HUES48 (cell line): ENCODE measurements around the gene AGAP3.

Experiments used
- H3K27ac ChIP-seq: one replicate; pipeline ENCODE4 v1.7.0; 2013; ENCODE audit warnings: low read depth, low read length, inconsistent platforms
- H3K27me3 ChIP-seq: 2 replicates; pipeline ENCODE4 v1.6.1; 2013; ENCODE audit warnings: mild to moderate bottlenecking, low read length; ENCODE audit not compliant: control insufficient read depth, insufficient read depth
- H3K36me3 ChIP-seq: 2 replicates; pipeline ENCODE4 v1.6.1; 2013; ENCODE audit warnings: low read length; ENCODE audit not compliant: control insufficient read depth, insufficient read depth
- H3K4me1 ChIP-seq: 2 replicates; pipeline ENCODE4 v1.6.1; 2013; ENCODE audit warnings: mild to moderate bottlenecking, low read length; ENCODE audit not compliant: control insufficient read depth, insufficient read depth
- H3K4me3 ChIP-seq: 2 replicates; pipeline ENCODE4 v1.5.1; 2013; ENCODE audit warnings: mild to moderate bottlenecking, low read depth, low read length
- H3K9ac ChIP-seq: 2 replicates; pipeline ENCODE4 v1.6.1; 2013; ENCODE audit warnings: mild to moderate bottlenecking, low read depth, low read length, moderate library complexity
- H3K9me3 ChIP-seq: 2 replicates; pipeline ENCODE4 v1.6.1; 2013; ENCODE audit warnings: low read length; ENCODE audit not compliant: control insufficient read depth, insufficient read depth

The AGAP3 gene

DNA sequence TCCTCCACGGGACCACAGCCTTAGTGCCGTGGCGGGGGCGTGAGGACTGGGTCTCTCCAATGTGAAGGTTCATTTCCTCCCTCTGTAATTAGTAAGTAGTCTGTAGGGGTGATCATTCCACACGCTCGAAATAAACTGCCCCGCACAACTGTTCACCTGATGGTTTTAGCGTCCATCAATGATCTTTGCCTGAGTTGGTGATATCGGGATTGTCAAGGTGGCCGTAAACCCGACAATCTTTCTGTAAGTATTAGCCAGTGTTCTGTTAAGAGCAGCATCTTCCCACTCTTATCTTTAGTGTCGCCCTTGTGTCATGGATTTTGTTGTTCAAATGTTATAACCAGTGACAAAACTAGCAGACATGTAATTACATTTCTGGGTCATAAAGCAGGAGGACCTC, 17.7 kb downstream of the AGAP3 start:
- Histone ChIP-seq H3K36me3 (no peaks in the 10 kb centered on the region), H3K27ac (peak overlapping the region; percentile 72), H3K4me3 (peak overlapping the region; percentile 32; the same call in 1 of the 2 replicates), H3K9me3 (no peaks in the 10 kb centered on the region), H3K4me1 (peaks cover 20% of the 10 kb centered on the region), H3K9ac (0 out of 2 replicates have a peak overlapping the region, but pooled peaks have one; percentile 24), H3K27me3 (no peaks in the 10 kb centered on the region)

DNA sequence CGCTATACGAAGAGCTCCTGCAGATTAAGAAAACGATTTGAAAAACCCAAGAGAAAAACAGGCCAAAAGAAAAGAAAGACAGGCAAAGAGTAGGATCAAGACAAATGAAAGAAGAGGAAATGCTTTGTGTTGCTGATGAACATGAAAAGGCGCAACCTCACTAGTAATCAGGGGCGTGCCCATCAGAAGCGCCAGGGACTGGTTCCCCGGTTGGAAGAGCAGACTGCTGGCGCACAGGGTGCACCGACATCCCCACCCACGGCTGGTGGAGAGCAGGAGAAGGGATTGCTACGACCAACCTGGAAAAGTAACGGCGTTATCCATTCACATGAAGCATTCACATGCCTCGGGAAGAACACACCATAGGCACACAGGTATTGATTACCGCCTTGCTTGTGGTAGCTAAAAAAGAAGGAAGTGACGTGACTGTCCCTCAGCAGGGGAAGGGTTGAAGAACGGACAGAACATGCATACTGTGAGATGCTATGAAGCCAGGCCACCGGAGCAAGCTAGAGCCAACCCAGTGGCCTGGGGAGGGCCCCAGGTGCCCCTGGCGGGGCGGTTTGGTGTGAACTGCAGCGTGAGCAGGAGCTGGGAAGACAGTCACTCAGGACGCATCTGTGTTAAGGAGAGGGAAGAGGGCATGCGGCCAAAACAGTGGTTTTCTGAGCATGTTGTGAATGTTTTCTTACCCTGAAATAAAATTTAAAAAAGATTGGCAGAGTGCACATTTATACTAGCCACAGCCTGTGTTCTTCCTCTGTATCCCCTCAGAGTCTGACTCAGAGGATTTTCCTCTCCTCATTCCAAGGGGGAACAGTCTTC, 18.3 kb downstream of the AGAP3 start:
- H3K4me1 ChIP-seq: peaks cover 20% of the 10 kb centered on the region
- no peaks in the 10 kb centered on the region for H3K27me3 ChIP-seq
- H3K9ac ChIP-seq: 0 out of 2 replicates have a peak overlapping the region, but pooled peaks have one; percentile 24
- H3K4me3 ChIP-seq: peak overlapping the region; percentile 32
- H3K9me3 ChIP-seq: no peaks in the 10 kb centered on the region
- H3K36me3 ChIP-seq: no peaks in the 10 kb centered on the region
- H3K27ac ChIP-seq: peak overlapping the region; percentile 72

DNA sequence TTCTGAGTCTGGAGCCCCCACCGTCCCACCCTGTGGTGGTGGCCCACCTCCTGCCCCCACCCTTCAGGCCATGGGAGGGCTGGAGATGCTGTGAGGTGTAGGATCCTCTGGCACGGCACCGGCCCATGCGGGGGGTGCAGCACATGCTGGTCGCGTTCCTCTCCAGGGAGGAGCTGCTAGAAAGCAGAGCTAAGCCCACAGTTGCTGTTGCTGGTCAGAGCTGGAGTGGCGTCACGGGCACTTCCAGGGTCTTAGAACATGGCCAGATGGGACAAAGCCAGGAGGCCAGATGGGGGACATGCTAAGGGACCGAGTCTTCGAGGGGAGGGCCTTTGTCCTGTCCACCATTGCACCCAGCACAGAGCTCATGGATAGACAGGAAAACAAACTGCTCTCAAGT, 21.6 kb downstream of the AGAP3 start:
- Histone ChIP-seq H3K27me3 (no peaks in the 10 kb centered on the region), H3K4me1 (peaks cover 20% of the 10 kb centered on the region), H3K27ac (no peak overlapping the region), H3K36me3 (no peaks in the 10 kb centered on the region), H3K4me3 (no peak overlapping the region), H3K9ac (no peak overlapping the region), H3K9me3 (no peaks in the 10 kb centered on the region)

DNA sequence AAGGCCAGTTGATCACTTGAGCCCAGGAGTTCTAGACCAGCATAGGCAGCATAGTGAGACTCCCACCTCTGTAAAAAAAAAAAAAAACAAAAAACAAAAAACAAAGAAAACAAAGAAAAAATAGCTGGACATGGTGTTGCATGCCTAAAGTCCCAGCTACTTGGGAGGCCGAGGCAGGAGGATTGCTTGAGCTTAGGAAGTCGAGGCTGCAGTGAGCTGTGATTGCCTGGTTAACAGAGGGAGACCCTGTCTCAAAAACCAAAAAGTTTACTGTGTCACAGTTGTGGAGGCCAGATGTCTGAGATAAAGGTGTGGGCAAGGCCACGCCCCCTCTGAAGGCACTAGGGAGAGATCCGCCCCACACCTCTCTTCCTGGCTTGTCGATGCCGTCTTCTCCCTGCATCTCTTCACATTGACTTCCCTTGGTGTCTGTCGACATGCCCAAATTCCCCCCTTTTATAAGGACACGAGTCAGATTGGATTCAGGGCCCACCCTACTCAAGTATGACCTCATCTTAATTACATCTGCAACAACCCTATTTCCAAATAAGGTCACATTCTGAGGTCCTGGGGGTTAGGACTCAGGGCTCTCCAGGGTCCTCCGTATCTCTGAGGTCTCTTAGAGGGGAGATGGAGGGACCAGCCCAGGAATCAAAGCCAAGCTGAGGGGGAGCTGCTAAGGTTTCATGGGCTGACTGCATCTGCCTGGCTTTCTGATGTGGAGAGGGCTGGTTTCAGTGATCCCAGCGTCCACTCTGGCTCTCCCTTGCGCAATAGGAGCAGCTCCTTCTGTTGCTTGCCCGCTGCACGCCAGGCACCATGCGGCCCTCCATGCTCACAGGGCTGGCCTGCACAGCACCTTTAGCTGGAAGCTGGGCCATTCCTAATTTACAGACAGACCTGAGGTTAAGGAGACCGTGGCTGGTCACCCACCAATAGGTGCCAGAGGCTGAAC, 23.1 kb downstream of the AGAP3 start:
- H3K27me3 ChIP-seq: peaks cover 6% of the 10 kb centered on the region; the same call in 1 of the 2 replicates
- H3K9ac ChIP-seq: no peak overlapping the region
- H3K4me3 ChIP-seq: no peak overlapping the region
- no peak overlapping the region for H3K27ac ChIP-seq
- peaks cover 18% of the 10 kb centered on the region for H3K4me1 ChIP-seq
- no peaks in the 10 kb centered on the region for H3K9me3 ChIP-seq
- H3K36me3 ChIP-seq: no peaks in the 10 kb centered on the region

DNA sequence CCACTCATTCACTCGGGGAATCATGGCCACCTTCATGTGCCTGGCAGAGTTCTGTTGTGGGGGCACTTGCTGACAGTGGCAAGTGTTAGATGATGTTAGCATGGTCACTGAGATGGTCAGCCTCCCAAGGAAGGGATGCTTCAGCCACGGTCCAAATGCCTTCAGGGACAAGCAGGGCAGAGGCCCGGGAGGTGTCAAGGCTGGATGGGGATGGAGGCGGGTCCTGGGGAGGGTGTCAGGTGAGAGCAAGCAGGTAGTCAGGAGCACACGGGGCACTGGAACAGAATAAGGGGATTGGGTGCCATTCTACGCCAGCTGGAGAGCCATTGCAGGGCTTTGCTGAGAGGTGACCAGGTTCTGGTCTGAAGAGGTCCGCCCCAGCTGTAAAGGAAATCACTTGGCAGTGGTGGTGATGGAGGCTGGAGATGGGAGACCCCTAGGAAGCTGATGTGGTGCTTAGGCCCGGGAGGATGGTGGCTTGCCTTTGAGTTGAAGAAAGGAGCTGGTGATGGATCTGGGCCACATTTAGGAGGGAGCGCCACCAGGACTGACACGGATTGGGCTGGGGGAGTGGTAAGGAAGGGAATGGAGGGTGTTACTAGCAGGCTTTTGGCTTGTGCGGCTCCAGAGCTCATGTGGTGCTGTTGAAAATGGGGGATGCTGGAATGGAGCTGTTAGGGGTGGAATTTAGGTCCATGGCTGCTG, 24.1 kb downstream of the AGAP3 start:
- no peaks in the 10 kb centered on the region for H3K36me3 ChIP-seq
- peaks cover 7% of the 10 kb centered on the region; the same call in 1 of the 2 replicates for H3K27me3 ChIP-seq
- H3K4me3 ChIP-seq: no peak overlapping the region
- H3K9ac ChIP-seq: no peak overlapping the region
- H3K4me1 ChIP-seq: peaks cover 11% of the 10 kb centered on the region
- H3K9me3 ChIP-seq: no peaks in the 10 kb centered on the region
- H3K27ac ChIP-seq: no peak overlapping the region

DNA sequence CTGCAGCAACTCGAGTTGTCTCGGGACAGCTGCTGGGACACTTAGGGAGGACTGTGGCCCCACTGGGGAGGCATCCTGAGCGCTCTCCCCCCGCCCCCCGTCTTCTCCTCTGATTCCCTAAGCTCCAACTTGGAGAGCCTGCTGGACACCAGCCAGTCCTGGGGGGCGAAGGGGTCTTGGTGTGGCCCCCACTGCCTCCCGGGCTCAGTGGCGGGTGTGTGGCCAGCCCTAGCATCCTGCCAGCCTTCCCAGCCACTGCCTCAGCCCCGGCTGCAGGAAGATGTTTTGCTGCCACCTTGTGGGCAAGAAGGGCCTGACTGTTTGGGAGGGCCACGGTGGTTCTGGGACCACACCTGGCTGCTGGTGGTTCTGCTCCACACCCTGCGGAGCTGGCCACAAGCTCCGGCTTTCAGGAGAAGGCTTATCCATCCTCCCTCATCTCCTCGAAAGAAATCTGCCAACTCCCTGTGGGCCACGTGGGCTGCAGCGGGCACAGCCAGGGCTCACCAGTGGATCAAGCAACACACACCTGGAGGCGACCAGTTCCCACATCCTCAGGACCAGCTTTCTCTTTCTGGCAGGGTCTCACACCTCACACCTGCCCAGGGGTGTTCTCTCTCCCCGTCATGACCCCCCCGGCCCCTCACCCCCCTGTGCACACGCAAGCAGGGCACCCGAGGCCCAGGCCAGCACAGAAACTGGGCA, 24.8 kb downstream of the AGAP3 start:
- no peaks in the 10 kb centered on the region for H3K36me3 ChIP-seq
- peaks cover 11% of the 10 kb centered on the region for H3K4me1 ChIP-seq
- H3K9ac ChIP-seq: no peak overlapping the region
- no peak overlapping the region for H3K4me3 ChIP-seq
- no peak overlapping the region for H3K27ac ChIP-seq
- H3K9me3 ChIP-seq: no peaks in the 10 kb centered on the region
- H3K27me3 ChIP-seq: peaks cover 12% of the 10 kb centered on the region

DNA sequence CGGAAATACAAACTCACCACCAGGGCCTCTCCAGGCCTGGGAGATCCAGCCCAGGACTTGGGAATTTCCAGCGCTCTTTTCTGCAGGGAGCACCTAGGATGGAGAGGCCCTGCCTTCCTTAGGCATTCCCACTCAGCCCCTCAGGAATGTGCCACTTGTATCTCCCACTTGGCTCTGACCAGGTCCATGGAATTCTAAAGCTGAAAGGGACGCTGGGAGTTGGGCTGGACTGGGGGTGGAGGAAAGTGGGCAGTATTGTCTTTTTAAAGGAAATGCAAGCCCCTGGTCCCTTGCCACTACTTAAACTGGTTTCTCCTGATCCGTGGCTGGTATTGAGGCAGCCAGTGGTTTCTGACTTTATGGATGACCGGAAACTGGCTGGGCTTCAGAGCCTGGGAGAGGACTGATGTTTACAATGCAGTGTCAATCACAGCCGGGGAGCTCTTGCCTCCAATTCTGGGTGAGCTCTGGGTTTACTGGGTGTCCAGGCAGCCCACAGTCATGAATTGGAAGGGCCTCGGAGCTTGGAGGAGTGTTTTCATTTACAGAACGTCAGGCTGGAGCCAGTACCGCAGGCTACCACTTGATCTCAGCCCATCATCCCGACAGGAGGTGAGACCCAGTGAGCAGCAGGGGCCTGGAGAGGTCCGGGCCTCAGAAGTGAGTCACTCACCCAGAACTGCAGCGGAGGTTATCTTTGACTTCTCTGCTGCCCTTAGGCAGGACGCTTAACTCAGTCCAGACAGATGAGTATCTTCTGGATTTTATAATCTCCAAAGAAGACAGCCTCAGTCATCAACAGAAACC, 27.3 kb downstream of the AGAP3 start:
- Histone ChIP-seq H3K27ac (peak overlapping the region; percentile 63), H3K4me1 (peaks cover 11% of the 10 kb centered on the region), H3K9ac (no peak overlapping the region), H3K27me3 (peaks cover 17% of the 10 kb centered on the region), H3K9me3 (no peaks in the 10 kb centered on the region), H3K4me3 (peak overlapping the region; percentile 44), H3K36me3 (peaks cover 5% of the 10 kb centered on the region; the same call in 1 of the 2 replicates)

DNA sequence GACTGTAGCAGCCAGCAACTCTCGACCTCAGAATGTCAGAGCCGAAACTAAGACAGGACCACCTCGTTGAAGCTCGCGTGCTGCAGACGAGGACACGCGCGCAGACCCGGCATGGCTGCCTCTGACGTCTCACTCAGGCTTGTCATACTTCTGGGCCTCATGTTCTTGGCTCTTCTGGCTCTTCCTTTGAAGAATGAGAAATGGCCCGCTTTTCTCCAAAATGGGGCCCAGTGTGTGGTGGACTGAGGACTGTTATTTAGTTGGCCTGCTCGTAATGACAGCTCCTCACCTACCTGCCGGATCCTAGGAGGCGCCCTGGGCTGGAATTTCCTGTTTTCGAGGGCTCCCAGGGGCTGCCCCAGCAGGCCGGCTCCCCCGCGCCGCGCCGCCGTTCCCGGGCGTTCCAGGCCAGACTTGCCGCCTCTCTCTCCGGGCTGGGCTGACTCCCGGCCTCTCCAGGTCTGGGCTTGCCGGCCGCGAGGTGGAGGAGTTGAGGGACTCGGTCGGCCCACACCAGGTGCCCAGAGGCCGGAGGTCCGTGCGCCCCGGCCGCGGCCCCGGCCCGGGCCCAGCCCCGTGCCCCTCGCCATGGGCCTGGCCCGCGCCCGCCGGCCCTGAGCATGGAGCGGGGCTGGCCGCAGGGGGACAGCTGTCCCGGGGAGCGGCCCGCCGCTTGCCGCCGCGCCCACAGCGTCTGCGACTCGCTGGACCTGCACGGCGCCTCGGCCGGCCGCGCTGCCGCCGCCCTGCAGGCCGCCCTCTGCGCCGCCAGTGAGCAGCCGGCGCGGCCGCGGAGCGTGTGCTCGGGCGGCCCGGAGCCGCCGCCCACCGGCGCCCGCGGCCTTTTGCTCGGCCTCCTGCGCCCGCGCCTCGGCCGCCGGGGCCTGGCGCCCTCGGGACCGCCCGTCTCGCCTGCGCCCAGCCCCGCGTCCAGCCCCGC, 28.1 kb downstream of the AGAP3 start:
- H3K36me3 ChIP-seq: peaks cover 14% of the 10 kb centered on the region
- H3K27me3 ChIP-seq: peaks cover 17% of the 10 kb centered on the region
- peaks cover 11% of the 10 kb centered on the region for H3K4me1 ChIP-seq
- H3K27ac ChIP-seq: peak overlapping the region; percentile 63
- no peaks in the 10 kb centered on the region for H3K9me3 ChIP-seq
- H3K9ac ChIP-seq: no peak overlapping the region
- H3K4me3 ChIP-seq: peak overlapping the region; percentile 44
